Transverse colon (tissue), 4 donors: Measurements from ENCODE around the gene PKIG. TPM values are rescaled to one million over a fixed set of nuclear protein-coding genes. Genes with fewer than 3 reads are reported as not detected.
"Not testable (repeated sequence)": the region's sequence is repeated elsewhere in the genome, so short reads cannot be mapped to it uniquely, and the experiment has no call there.

Experiments
- DNase-seq: peaks from one replicate; pipeline ENCODE4 v3.0.0-alpha.2; 2019
- H3K27ac ChIP-seq, 4 donors: fragments of 200-600 bp; sonication (generic); 2 replicates each; pipeline ENCODE4 v1.5.1; 2016 to 2018; ENCODE audit warnings: inconsistent platforms in 4 of 4
- H3K27me3 ChIP-seq: fragments of 200-600 bp; sonication (generic); 2 replicates; pipeline ENCODE4 v1.5.1; 2017; ENCODE audit warnings: inconsistent platforms
- H3K36me3 ChIP-seq, 4 donors: fragments of 200-600 bp; sonication (generic); 2 replicates each; pipeline ENCODE4 v1.5.1; 2017 to 2019; ENCODE audit warnings: inconsistent platforms in 4 of 4
- H3K4me1 ChIP-seq, 4 donors: fragments of 200-600 bp; sonication (generic); 2 replicates each; pipeline ENCODE4 v1.5.1; 2017 to 2020; ENCODE audit warnings: inconsistent platforms in 4 of 4
- H3K4me3 ChIP-seq, 4 donors: fragments of 200-600 bp; sonication (generic); 1 replicate in 1 of 4; 2 replicates in 3 of 4; pipeline versions ENCODE4 v1.5.1 to v1.6.1; 2017 to 2019; ENCODE audit warnings: inconsistent platforms in 4 of 4
- H3K9me3 ChIP-seq, 2 donors: fragments of 200-600 bp; sonication (generic); 2 replicates each; pipeline ENCODE4 v1.5.1; 2017 to 2019; ENCODE audit warnings: inconsistent platforms in 2 of 2
- CTCF ChIP-seq, 5 experiments: fragments of 200-600 bp in 3 of 5; fragments of 450-650 bp in 2 of 5; sonication (generic) in 3 of 5; IDR thresholded peaks; 1 replicate in 2 of 5; 2 replicates in 3 of 5; pipeline ENCODE4 v1.5.1; 2016 to 2017; ENCODE audit warnings: antibody characterized with exemption in 5 of 5, inconsistent platforms in 3 of 5, mild to moderate bottlenecking in 2 of 5, moderate library complexity in 1 of 5
- EP300 ChIP-seq: sonication (generic); formaldehyde crosslinking; IDR thresholded peaks from one replicate; pipeline ENCODE4 v1.6.1; 2017; ENCODE audit warnings: antibody characterized with exemption, low read depth
- POLR2A ChIP-seq: fragments of 450-650 bp; IDR thresholded peaks from one replicate; pipeline ENCODE4 v1.6.1; 2016; ENCODE audit warnings: antibody characterized with exemption, mild to moderate bottlenecking, moderate library complexity
- POLR2AphosphoS5 ChIP-seq, 3 donors: sonication (generic); formaldehyde crosslinking; IDR thresholded peaks; one replicate each; pipeline ENCODE4 v1.6.1; 2016; ENCODE audit warnings: antibody characterized with exemption in 3 of 3
- WGBS, 2 donors: methylation state at CpG; one replicate each; pipeline ENCODE4 v1.1.5; 2018; ENCODE audit warnings: low coverage in 1 of 2; 5-methylcytosine and 5-hydroxymethylcytosine counted together
- in situ Hi-C, 4 donors: fragments of 200-750 bp; cut with MboI; loops; one replicate each; pipeline versions ENCODE4 v1.15.0 to v1.15.1; 2017; ENCODE audit warnings: low sequenced_read_pairs in 3 of 4, low pct_ligation_motif_present in 1 of 4, low pct_unique_long_range_greater_than_20kb in 1 of 4
- intact Hi-C: fragments of 100-400 bp; cut with DNase I; formaldehyde crosslinking; loops from one replicate; pipeline ENCODE4 v1.15.1; 2023; ENCODE audit warnings: low total_unique reads
- total RNA-seq, 4 donors: library from RNA; depleted of rRNA; stranded (reverse); fragments of >200 nt; gene quantifications; one replicate each; pipeline ENCODE4 v1.1.0, GENCODE V29; 2016

Gene PKIG
- total RNA-seq, 4 donors from 2014 or later, result 40.8 to 106 (median 80.4) TPM

GRCh38 chr20:44586289-44586911 lies 4.0 kb downstream of the PKIG start:
- in situ Hi-C loops, result no loop called here

GRCh38 chr20:44587035-44587980 lies 4.9 kb downstream of the PKIG start:
- WGBS, 2 donors, result 42 to 70% methylated on average over 4 to 10 of the region's 10 CpGs
- in situ Hi-C loops (no loop called here), intact Hi-C loops (no loop called here)
- no peaks in the 10 kb centered on the region for H3K9me3 ChIP-seq
- DNase-seq, result no peak
- no peak overlapping the region for H3K4me3 ChIP-seq
- no peaks in the 10 kb centered on the region for H3K27me3 ChIP-seq
- H3K36me3 ChIP-seq, result no peaks in the 10 kb centered on the region
- no peak for TF ChIP-seq POLR2AphosphoS5 (IDR thresholded peaks at IDR 0.05)
- TF ChIP-seq POLR2A, result no peak
- TF ChIP-seq CTCF (IDR thresholded peaks at IDR 0.05), result no peak
- no peak for TF ChIP-seq EP300
- peak overlapping the region; percentile 80 to 87 (median 86) for H3K27ac ChIP-seq
- peaks cover 9 to 39% (median 29%) of the 10 kb centered on the region in 4 donors for H3K4me1 ChIP-seq

More at GRCh38 chr20:44586289-44586911, 4.0 kb downstream of the PKIG start:
- intact Hi-C loops, result no loop called here
- WGBS, 2 donors, result 67 to 80% methylated on average over 1 to 3 of the region's 3 CpGs
- H3K27ac ChIP-seq, result peak overlapping the region; percentile 80 to 87 (median 86)
- DNase-seq, result peak; percentile 36
- H3K4me1 ChIP-seq, result peaks cover 14 to 48% (median 32%) of the 10 kb centered on the region in 4 donors
- H3K36me3 ChIP-seq, result no peaks in the 10 kb centered on the region
- no peak overlapping the region for H3K4me3 ChIP-seq
- no peaks in the 10 kb centered on the region for H3K27me3 ChIP-seq
- TF ChIP-seq POLR2AphosphoS5 (IDR thresholded peaks at IDR 0.05) (no peak), EP300 (no peak), CTCF (IDR thresholded peaks at IDR 0.05) (no peak), POLR2A (no peak)
- no peaks in the 10 kb centered on the region for H3K9me3 ChIP-seq

GRCh38 chr20:44588321-44588720 lies 5.9 kb downstream of the PKIG start:
- H3K4me3 ChIP-seq, DNase-seq, H3K36me3 ChIP-seq, in situ Hi-C loops, intact Hi-C loops, H3K9me3 ChIP-seq, H3K27me3 ChIP-seq: not testable (repeated sequence)
- Histone ChIP-seq H3K27ac (peak overlapping the region in 1 of 4 donors; percentile 87), H3K4me1 (peaks cover 9 to 33% (median 24%) of the 10 kb centered on the region in 4 donors)
- 92 to 96% methylated on average over 9 of the region's 9 CpGs for WGBS, 2 donors

- H3K27ac ChIP-seq, result no peak overlapping the region
- no peak for DNase-seq
- WGBS, 2 donors, result 81 to 88% methylated on average over 4 of the region's 4 CpGs
- in situ Hi-C loops (no loop called here), intact Hi-C loops (no loop called here)
- no peaks in the 10 kb centered on the region for H3K36me3 ChIP-seq
- no peaks in the 10 kb centered on the region for H3K9me3 ChIP-seq
- no peak overlapping the region for H3K4me3 ChIP-seq
- no peaks in the 10 kb centered on the region for H3K27me3 ChIP-seq
- peaks cover 9 to 43% (median 27%) of the 10 kb centered on the region in 4 donors for H3K4me1 ChIP-seq
- TF ChIP-seq EP300, result no peak
- TF ChIP-seq POLR2A, result no peak
- TF ChIP-seq POLR2AphosphoS5 (IDR thresholded peaks at IDR 0.05), result no peak
- no peak for TF ChIP-seq CTCF (IDR thresholded peaks at IDR 0.05)
Observed at GRCh38 chr20:44589537-44589936, 7.2 kb downstream of the PKIG start.
